ENCODE measurements around the gene CCKAR. TPM values are rescaled to one million over a fixed set of nuclear protein-coding genes. Genes with fewer than 3 reads are reported as not detected.

CCKAR gene
- total and polyA plus RNA-seq, 9 donors = 0.06 to 0.17 TPM; not detected in 7

DNA sequence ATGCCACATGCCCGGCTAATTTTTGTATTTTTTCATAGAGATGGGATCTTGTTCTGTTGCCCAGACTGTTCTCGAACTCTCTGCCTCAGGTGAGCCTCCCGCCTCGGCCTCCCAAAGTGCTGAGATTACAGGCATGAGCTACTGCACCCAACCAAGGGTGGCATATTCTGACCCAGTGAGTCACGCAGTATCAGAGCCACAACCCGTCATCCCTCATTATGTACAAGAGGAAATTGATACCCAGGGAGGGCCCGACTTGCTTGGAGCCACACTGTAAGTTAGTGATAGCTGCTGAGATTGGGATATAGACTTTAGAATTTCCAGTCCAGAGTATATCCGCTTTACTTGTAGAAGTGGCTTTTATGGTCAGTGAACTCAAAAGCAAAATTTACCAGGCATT, 14.6 kb downstream of the CCKAR start:
- WGBS (ENCODE audit: insufficient coverage) = 70% methylated on average over 3 of the region's 8 CpGs
- Histone ChIP-seq H3K27ac (ENCODE audit: low read length) (no peak overlapping the region), H3K9me3 (replicated peaks; ENCODE audit: control insufficient read depth, low read depth, low read length) (no peaks in the 10 kb centered on the region), H3K4me1 (ENCODE audit: control insufficient read depth, insufficient read depth, low read length) (no peaks in the 10 kb centered on the region), H3K27me3 (ENCODE audit: control insufficient read depth, insufficient read depth, low read length) (no peaks in the 10 kb centered on the region), H3K4me3 (ENCODE audit: low read length) (no peak overlapping the region), H3K36me3 (ENCODE audit: control insufficient read depth, insufficient read depth, low read length) (no peaks in the 10 kb centered on the region)
- no peak for DNase-seq

DNA sequence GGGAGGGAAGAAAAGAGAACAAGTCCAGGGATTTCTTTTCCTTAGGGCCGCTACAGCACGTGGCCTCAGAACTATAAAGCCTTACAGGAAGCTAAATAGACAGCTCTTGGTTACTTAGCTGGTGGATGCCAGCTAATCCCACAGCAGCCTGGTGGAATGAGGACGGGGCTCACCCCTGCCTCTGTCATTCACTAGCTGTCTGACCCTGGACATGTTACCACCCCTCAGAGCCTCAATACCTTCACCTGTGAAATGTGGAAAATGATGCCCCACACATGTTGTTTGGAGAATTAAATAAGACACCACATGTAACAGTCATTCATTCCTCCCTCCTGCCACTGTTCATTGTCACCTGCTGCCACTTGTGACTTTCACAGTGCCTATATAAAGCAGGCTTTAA, 15.7 kb downstream of the CCKAR start:
- Histone ChIP-seq H3K27ac (ENCODE audit: low read length) (no peak overlapping the region), H3K9me3 (replicated peaks; ENCODE audit: control insufficient read depth, low read depth, low read length) (no peaks in the 10 kb centered on the region), H3K4me1 (ENCODE audit: control insufficient read depth, insufficient read depth, low read length) (no peaks in the 10 kb centered on the region), H3K27me3 (ENCODE audit: control insufficient read depth, insufficient read depth, low read length) (no peaks in the 10 kb centered on the region), H3K4me3 (ENCODE audit: low read length) (no peak overlapping the region), H3K36me3 (ENCODE audit: control insufficient read depth, insufficient read depth, low read length) (no peaks in the 10 kb centered on the region)
- DNase-seq = peak; percentile 28
- WGBS (ENCODE audit: insufficient coverage) = no CpG with 5 or more reads among the region's 3 CpGs

DNA sequence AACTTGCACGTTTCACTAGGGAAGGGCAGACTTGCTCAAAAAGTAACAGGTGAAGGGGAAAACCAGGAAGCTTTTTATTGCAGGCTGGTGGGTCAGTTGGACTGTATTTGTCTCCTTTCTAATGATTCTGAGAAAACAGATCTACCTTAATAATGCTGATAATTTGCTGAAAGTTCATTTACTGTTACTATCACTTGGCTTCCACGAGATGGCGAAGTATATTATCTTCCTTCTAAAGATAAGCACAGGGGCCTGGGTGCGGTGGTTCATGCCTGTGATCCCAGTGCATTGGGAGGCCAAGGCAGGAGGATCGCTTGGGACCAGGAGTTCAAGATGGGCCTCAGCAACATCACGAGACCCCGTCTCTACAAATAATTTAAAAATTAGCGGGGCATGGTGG, 16.4 kb downstream of the CCKAR start:
- Histone ChIP-seq H3K27me3 (ENCODE audit: control insufficient read depth, insufficient read depth, low read length) (no peaks in the 10 kb centered on the region), H3K4me1 (ENCODE audit: control insufficient read depth, insufficient read depth, low read length) (no peaks in the 10 kb centered on the region), H3K4me3 (ENCODE audit: low read length) (no peak overlapping the region), H3K9me3 (replicated peaks; ENCODE audit: control insufficient read depth, low read depth, low read length) (no peaks in the 10 kb centered on the region), H3K36me3 (ENCODE audit: control insufficient read depth, insufficient read depth, low read length) (no peaks in the 10 kb centered on the region), H3K27ac (ENCODE audit: low read length) (no peak overlapping the region)
- DNase-seq = no peak
- 87% methylated on average over 7 of the region's 8 CpGs for WGBS (ENCODE audit: insufficient coverage)

DNA sequence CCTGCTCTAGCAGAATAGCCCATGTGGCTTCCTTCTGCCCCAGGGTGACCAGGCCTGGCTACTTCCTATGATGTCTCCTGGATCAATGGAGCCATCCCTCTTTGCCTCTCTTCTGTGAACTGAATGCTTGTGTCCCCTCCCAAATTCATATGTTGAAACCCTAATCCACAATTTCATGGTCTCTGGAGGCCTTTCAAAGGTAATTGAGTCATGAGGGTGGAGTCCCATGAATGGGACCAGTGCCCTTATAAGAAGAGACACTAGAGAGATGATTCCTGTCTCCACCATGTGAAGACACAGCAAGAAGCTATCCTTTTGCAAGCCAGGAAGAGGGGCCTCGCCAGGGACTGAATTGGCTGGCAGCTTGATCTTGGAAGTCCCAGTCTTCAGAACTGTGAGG, 18.4 kb downstream of the CCKAR start:
- no peaks in the 10 kb centered on the region for H3K36me3 ChIP-seq (ENCODE audit: control insufficient read depth, insufficient read depth, low read length)
- no peaks in the 10 kb centered on the region for H3K4me1 ChIP-seq (ENCODE audit: control insufficient read depth, insufficient read depth, low read length)
- H3K4me3 ChIP-seq (ENCODE audit: low read length) = no peak overlapping the region
- DNase-seq = no peak
- no peaks in the 10 kb centered on the region for H3K27me3 ChIP-seq (ENCODE audit: control insufficient read depth, insufficient read depth, low read length)
- no CpG with 5 or more reads among the region's 1 CpG for WGBS (ENCODE audit: insufficient coverage)
- H3K9me3 ChIP-seq (replicated peaks; ENCODE audit: control insufficient read depth, low read depth, low read length) = no peaks in the 10 kb centered on the region
- no peak overlapping the region for H3K27ac ChIP-seq (ENCODE audit: low read length)

GRCh38 chr4:26468977-26469376, 21.3 kb downstream of the CCKAR start:
- Histone ChIP-seq H3K4me1 (ENCODE audit: control insufficient read depth, insufficient read depth, low read length) (no peaks in the 10 kb centered on the region), H3K4me3 (ENCODE audit: low read length) (no peak overlapping the region), H3K36me3 (ENCODE audit: control insufficient read depth, insufficient read depth, low read length) (no peaks in the 10 kb centered on the region), H3K27ac (ENCODE audit: low read length) (no peak overlapping the region), H3K9me3 (replicated peaks; ENCODE audit: control insufficient read depth, low read depth, low read length) (no peaks in the 10 kb centered on the region), H3K27me3 (ENCODE audit: control insufficient read depth, insufficient read depth, low read length) (no peaks in the 10 kb centered on the region)
- no peak for DNase-seq
- 40% methylated on average over 2 of the region's 4 CpGs for WGBS (ENCODE audit: insufficient coverage)

GRCh38 chr4:26468283-26468949, 21.9 kb downstream of the CCKAR start:
- Histone ChIP-seq H3K4me3 (ENCODE audit: low read length) (no peak overlapping the region), H3K36me3 (ENCODE audit: control insufficient read depth, insufficient read depth, low read length) (no peaks in the 10 kb centered on the region), H3K27me3 (ENCODE audit: control insufficient read depth, insufficient read depth, low read length) (no peaks in the 10 kb centered on the region), H3K27ac (ENCODE audit: low read length) (no peak overlapping the region), H3K4me1 (ENCODE audit: control insufficient read depth, insufficient read depth, low read length) (no peaks in the 10 kb centered on the region), H3K9me3 (replicated peaks; ENCODE audit: control insufficient read depth, low read depth, low read length) (no peaks in the 10 kb centered on the region)
- 68% methylated on average over 7 of the region's 9 CpGs for WGBS (ENCODE audit: insufficient coverage)
- DNase-seq = no peak

GRCh38 chr4:26467724-26468123, 22.6 kb downstream of the CCKAR start:
- Histone ChIP-seq H3K9me3 (replicated peaks; ENCODE audit: control insufficient read depth, low read depth, low read length) (no peaks in the 10 kb centered on the region), H3K27ac (ENCODE audit: low read length) (no peak overlapping the region), H3K36me3 (ENCODE audit: control insufficient read depth, insufficient read depth, low read length) (no peaks in the 10 kb centered on the region), H3K27me3 (ENCODE audit: control insufficient read depth, insufficient read depth, low read length) (no peaks in the 10 kb centered on the region), H3K4me3 (ENCODE audit: low read length) (no peak overlapping the region), H3K4me1 (ENCODE audit: control insufficient read depth, insufficient read depth, low read length) (peaks cover 3% of the 10 kb centered on the region)
- WGBS (ENCODE audit: insufficient coverage) = 95% methylated on average over 1 of the region's 1 CpG
- DNase-seq = no peak

DNA sequence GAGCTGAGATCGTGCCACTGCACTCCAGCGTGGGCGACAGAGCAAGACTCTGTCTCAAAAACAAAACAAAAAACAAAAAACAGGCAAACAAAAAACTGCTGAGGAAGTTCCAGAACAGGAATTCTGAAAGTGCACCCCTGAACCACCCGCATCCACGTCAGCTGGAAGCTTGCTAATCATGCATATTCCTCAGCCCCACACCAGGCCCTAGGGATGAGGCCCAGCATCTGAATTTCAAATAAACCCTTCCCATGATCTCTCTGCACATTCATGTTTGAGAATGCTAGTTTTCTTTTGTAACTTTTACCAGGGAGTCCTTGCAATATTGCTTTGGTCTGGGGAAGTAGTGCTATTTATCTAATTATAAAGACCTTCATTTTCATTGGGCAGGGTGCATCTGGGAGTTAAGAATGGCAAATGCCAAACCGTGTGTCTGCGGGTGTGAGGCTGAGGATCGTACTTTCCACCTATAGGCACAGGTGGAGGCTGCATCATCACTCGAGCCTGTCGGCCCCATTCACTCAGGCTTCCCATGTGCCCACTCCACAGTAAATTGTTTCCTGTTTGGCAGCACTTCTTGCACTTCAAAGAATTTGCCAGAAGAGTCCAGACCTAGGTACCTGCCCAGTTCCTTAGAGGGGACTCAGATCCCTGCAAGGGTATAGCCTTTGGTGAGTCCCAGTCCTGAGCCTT, 23.6 kb downstream of the CCKAR start:
- no peak for DNase-seq
- H3K4me1 ChIP-seq (ENCODE audit: control insufficient read depth, insufficient read depth, low read length) = peaks cover 3% of the 10 kb centered on the region
- no peaks in the 10 kb centered on the region for H3K9me3 ChIP-seq (replicated peaks; ENCODE audit: control insufficient read depth, low read depth, low read length)
- H3K36me3 ChIP-seq (ENCODE audit: control insufficient read depth, insufficient read depth, low read length) = no peaks in the 10 kb centered on the region
- no peak overlapping the region for H3K27ac ChIP-seq (ENCODE audit: low read length)
- H3K4me3 ChIP-seq (ENCODE audit: low read length) = no peak overlapping the region
- WGBS (ENCODE audit: insufficient coverage) = 68% methylated on average over 9 of the region's 10 CpGs
- H3K27me3 ChIP-seq (ENCODE audit: control insufficient read depth, insufficient read depth, low read length) = no peaks in the 10 kb centered on the region

DNA sequence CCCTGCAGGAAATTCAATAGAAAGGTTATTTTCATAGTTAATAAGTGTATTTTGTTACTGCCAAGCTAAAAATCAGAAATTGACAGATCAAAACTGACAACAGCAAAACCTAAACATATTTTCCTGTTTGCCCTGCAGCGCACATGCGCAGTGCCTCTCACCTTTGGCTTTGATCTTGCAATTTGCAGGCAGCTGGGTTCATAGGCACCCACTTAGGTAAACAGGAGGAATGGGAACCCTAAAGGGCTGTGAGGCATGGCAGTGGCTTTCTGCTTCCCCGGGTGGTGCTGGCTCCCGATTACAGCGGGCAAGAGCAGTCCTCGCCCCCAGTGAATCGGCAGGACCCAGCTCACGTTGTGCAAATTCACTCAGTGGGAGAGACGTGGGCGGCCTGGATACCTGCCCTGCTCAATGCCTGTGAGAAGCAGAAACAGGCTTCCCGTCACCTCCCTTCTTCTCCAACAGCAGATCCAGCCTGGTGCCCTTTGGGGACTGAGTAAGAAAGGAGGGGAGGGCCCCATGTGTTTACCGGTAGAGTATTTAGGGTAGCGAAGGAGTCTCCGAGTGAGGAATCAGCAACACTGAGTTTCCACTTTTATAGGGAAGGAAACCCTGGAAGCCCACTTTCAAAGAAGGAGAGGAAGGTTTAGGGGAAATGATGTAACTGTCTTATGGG, 25.7 kb downstream of the CCKAR start:
- Histone ChIP-seq H3K27me3 (ENCODE audit: control insufficient read depth, insufficient read depth, low read length) (no peaks in the 10 kb centered on the region), H3K4me3 (ENCODE audit: low read length) (no peak overlapping the region), H3K4me1 (ENCODE audit: control insufficient read depth, insufficient read depth, low read length) (peaks cover 3% of the 10 kb centered on the region), H3K36me3 (ENCODE audit: control insufficient read depth, insufficient read depth, low read length) (no peaks in the 10 kb centered on the region), H3K27ac (ENCODE audit: low read length) (no peak overlapping the region), H3K9me3 (replicated peaks; ENCODE audit: control insufficient read depth, low read depth, low read length) (no peaks in the 10 kb centered on the region)
- WGBS (ENCODE audit: insufficient coverage) = 77% methylated on average over 8 of the region's 14 CpGs
- DNase-seq = no peak

DNA sequence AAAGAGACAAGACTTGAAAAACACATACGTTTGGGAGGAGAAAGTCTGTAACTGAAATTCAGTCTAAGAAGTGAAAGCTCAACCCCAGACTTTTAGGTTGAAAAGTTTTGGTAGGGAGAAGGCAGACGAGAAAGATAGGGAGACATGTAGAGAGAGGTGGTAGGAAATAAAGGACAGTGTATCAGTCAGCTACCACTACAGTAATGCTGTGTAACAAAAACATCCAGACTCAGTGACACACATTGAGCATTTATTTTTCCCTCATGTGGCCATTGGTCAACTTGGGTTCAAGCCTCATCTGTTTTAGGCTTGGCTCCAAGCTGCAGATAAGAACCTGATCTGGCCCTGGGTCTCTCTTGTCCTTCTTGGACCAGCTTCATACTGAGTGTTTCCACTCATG, 26.9 kb downstream of the CCKAR start:
- WGBS (ENCODE audit: insufficient coverage) = no CpG with 5 or more reads among the region's 2 CpGs
- H3K4me1 ChIP-seq (ENCODE audit: control insufficient read depth, insufficient read depth, low read length) = peaks cover 4% of the 10 kb centered on the region
- no peak for DNase-seq
- H3K9me3 ChIP-seq (replicated peaks; ENCODE audit: control insufficient read depth, low read depth, low read length) = no peaks in the 10 kb centered on the region
- H3K36me3 ChIP-seq (ENCODE audit: control insufficient read depth, insufficient read depth, low read length) = no peaks in the 10 kb centered on the region
- H3K27me3 ChIP-seq (ENCODE audit: control insufficient read depth, insufficient read depth, low read length) = no peaks in the 10 kb centered on the region
- no peak overlapping the region for H3K4me3 ChIP-seq (ENCODE audit: low read length)
- no peak overlapping the region for H3K27ac ChIP-seq (ENCODE audit: low read length)
